Measurements from ENCODE around the gene PLCH2. TPM values are rescaled to one million over a fixed set of nuclear protein-coding genes. Genes with fewer than 3 reads are reported as not detected.

Gene PLCH2
- total RNA-seq, 2 donors from 2014 or later, result 1.1 to 1.9 TPM

- TF ChIP-seq CTCF (IDR thresholded peaks at IDR 0.05), result no peak
- Histone ChIP-seq H3K4me3 (no peak overlapping the region), H3K36me3 (no peaks in the 10 kb centered on the region), H3K27ac (no peak overlapping the region), H3K27me3 (replicated peaks; ENCODE audit: insufficient read depth) (no peaks in the 10 kb centered on the region), H3K9me3 (no peaks in the 10 kb centered on the region), H3K4me1 (ENCODE audit: control insufficient read depth in 1 of 2, low read depth in 2 of 2) (no peaks in the 10 kb centered on the region)
- ATAC-seq (ENCODE audit: insufficient number of reproducible peaks, low FRiP score, low read depth), result no peak
- DNase-seq (ENCODE audit: low spot score), result no peak
Observed at GRCh38 chr1:2479186-2479585, 3.1 kb downstream of the PLCH2 start.

- H3K4me1 ChIP-seq (ENCODE audit: control insufficient read depth in 1 of 2, low read depth in 2 of 2), result no peaks in the 10 kb centered on the region
- H3K9me3 ChIP-seq, result no peaks in the 10 kb centered on the region
- no peak overlapping the region for H3K4me3 ChIP-seq
- ATAC-seq (ENCODE audit: insufficient number of reproducible peaks, low FRiP score, low read depth) (no peak), DNase-seq (ENCODE audit: low spot score) (no peak)
- H3K27me3 ChIP-seq (replicated peaks; ENCODE audit: insufficient read depth), result no peaks in the 10 kb centered on the region
- H3K36me3 ChIP-seq, result no peaks in the 10 kb centered on the region
- no peak overlapping the region for H3K27ac ChIP-seq
- no peak for TF ChIP-seq CTCF (IDR thresholded peaks at IDR 0.05)
Observed at GRCh38 chr1:2479618-2480017, 3.5 kb downstream of the PLCH2 start.

- Histone ChIP-seq H3K4me1 (ENCODE audit: control insufficient read depth in 1 of 2, low read depth in 2 of 2) (no peaks in the 10 kb centered on the region), H3K36me3 (no peaks in the 10 kb centered on the region), H3K4me3 (no peak overlapping the region), H3K27ac (no peak overlapping the region), H3K27me3 (replicated peaks; ENCODE audit: insufficient read depth) (no peaks in the 10 kb centered on the region), H3K9me3 (no peaks in the 10 kb centered on the region)
- ATAC-seq (ENCODE audit: insufficient number of reproducible peaks, low FRiP score, low read depth) (no peak), DNase-seq (ENCODE audit: low spot score) (no peak)
- no peak for TF ChIP-seq CTCF (IDR thresholded peaks at IDR 0.05)
Observed at GRCh38 chr1:2480236-2480985, 4.3 kb downstream of the PLCH2 start.

- DNase-seq (ENCODE audit: low spot score), result no peak
- H3K9me3 ChIP-seq, result no peaks in the 10 kb centered on the region
- H3K27me3 ChIP-seq (replicated peaks; ENCODE audit: insufficient read depth), result no peaks in the 10 kb centered on the region
- no peak for TF ChIP-seq CTCF (IDR thresholded peaks at IDR 0.05)
- ATAC-seq (ENCODE audit: insufficient number of reproducible peaks, low FRiP score, low read depth), result no peak
- no peaks in the 10 kb centered on the region for H3K36me3 ChIP-seq
- no peak overlapping the region for H3K27ac ChIP-seq
- H3K4me3 ChIP-seq, result no peak overlapping the region
- no peaks in the 10 kb centered on the region for H3K4me1 ChIP-seq (ENCODE audit: control insufficient read depth in 1 of 2, low read depth in 2 of 2)
Observed at GRCh38 chr1:2480986-2481364, 4.9 kb downstream of the PLCH2 start.

GRCh38 chr1:2481885-2482284 lies 5.8 kb downstream of the PLCH2 start:
- H3K27me3 ChIP-seq (replicated peaks; ENCODE audit: insufficient read depth), result no peaks in the 10 kb centered on the region
- ATAC-seq (ENCODE audit: insufficient number of reproducible peaks, low FRiP score, low read depth), result no peak
- no peak for TF ChIP-seq CTCF (IDR thresholded peaks at IDR 0.05)
- DNase-seq (ENCODE audit: low spot score), result no peak
- H3K9me3 ChIP-seq, result no peaks in the 10 kb centered on the region
- no peaks in the 10 kb centered on the region for H3K36me3 ChIP-seq
- no peak overlapping the region for H3K4me3 ChIP-seq
- no peak overlapping the region for H3K27ac ChIP-seq
- H3K4me1 ChIP-seq (ENCODE audit: control insufficient read depth in 1 of 2, low read depth in 2 of 2), result no peaks in the 10 kb centered on the region
